Activated CD8-positive, alpha-beta memory T cell treated with anti-CD3 and anti-CD28 coated beads for 4 hours (primary cell): ENCODE results near the gene PFDN6.
A peak's percentile ranks its signal among the peaks of the same experiment; 100 is the strongest.

ENCODE experiments used
- DNase-seq, 2 donors: peaks; one replicate each; pipeline ENCODE4 v3.0.0-alpha.2; 2020; ENCODE audit warnings: low read depth in 2 of 2

Gene PFDN6

GRCh38 chr6:33295621-33296369 is 6.4 kb downstream of the PFDN6 start:
- no peak for DNase-seq

- DNase-seq = no peak
Observed at GRCh38 chr6:33296797-33297405, 7.5 kb downstream of the PFDN6 start.

GRCh38 chr6:33297406-33297955 is 8.1 kb downstream of the PFDN6 start:
- DNase-seq = no peak

- DNase-seq = no peak
Observed at GRCh38 chr6:33297956-33298772, 8.8 kb downstream of the PFDN6 start.

GRCh38 chr6:33298773-33299236 is 9.4 kb downstream of the PFDN6 start, which contains the start of gene RGL2:
Gene RGL2, minus strand, starts transcription at chr6:33298942. Its CDS starts 332 bp downstream, at chr6:33298610.
- DNase-seq = peak in 1 of 2 donors; percentile 39

GRCh38 chr6:33299237-33299944 is 10.0 kb downstream of the PFDN6 start:
- peak; percentile 87 to 90 for DNase-seq

- no peak for DNase-seq
Observed at GRCh38 chr6:33301877-33302276, 12.5 kb downstream of the PFDN6 start.

- no peak for DNase-seq
Observed at GRCh38 chr6:33304216-33304615, 14.8 kb downstream of the PFDN6 start.

- DNase-seq = no peak
Observed at GRCh38 chr6:33305052-33305451, 15.7 kb downstream of the PFDN6 start.

GRCh38 chr6:33306356-33306755 is 17.0 kb downstream of the PFDN6 start:
- no peak for DNase-seq

GRCh38 chr6:33312361-33313104 is 23.1 kb downstream of the PFDN6 start:
- DNase-seq = peak; percentile 69 to 77

GRCh38 chr6:33313105-33313708 is 23.8 kb downstream of the PFDN6 start:
- DNase-seq = no peak

GRCh38 chr6:33313709-33314514 is 24.5 kb downstream of the PFDN6 start, which contains the start of gene TAPBP:
Gene TAPBP, minus strand, starts transcription at chr6:33314078. Its CDS starts 37 bp downstream, at chr6:33314041.
- peak; percentile 80 to 83 for DNase-seq

- DNase-seq = peak in 1 of 2 donors; percentile 50
Observed at GRCh38 chr6:33314515-33314942, 25.1 kb downstream of the PFDN6 start.

GRCh38 chr6:33314943-33315792 is 25.8 kb downstream of the PFDN6 start:
- DNase-seq = no peak

- no peak for DNase-seq
Observed at GRCh38 chr6:33315793-33316602, 26.6 kb downstream of the PFDN6 start.
